PC-3 (cell line): Measurements from ENCODE around the gene ST6GAL1. TPM values are rescaled to one million over a fixed set of nuclear protein-coding genes. Genes with fewer than 3 reads are reported as not detected.

Experiments used
- ATAC-seq: fragments of 200-7000 bp; cut with Tn5 transposase; 2 replicates; pipeline ENCODE4 v1.9.1; 2020; ENCODE audit warnings: mild to moderate bottlenecking, moderate library complexity
- BruUV-seq: library from RNA; stranded (reverse); fragments of 400-500 nt; replicated peaks from 2 replicates; lab custom pipeline; 2021; lab: Mats Ljungman, UMichigan
- CTCF ChIA-PET: fragments of 300-600 bp; sonication (Branson Sonifier 250); formaldehyde crosslinking; loops from one replicate; lab custom pipeline; 2022; ENCODE audit warnings: antibody characterized with exemption; lab: Charles Lee
- POLR2A ChIA-PET: fragments of 300-600 bp; sonication (Branson Sonifier 250); formaldehyde crosslinking; loops from one replicate; lab custom pipeline; 2022; ENCODE audit warnings: antibody characterized with exemption; ENCODE audit not compliant: unreplicated experiment; lab: Charles Lee
- DNase-seq: peaks from one replicate; pipeline ENCODE4 v3.0.0-alpha.2; 2015
- H2AFZ ChIP-seq: fragments of 300-600 bp; sonication (generic); 2 replicates; pipeline ENCODE4 v1.6.0; 2016; ENCODE audit warnings: antibody characterized with exemption, low read length
- H3F3A ChIP-seq: fragments of 300-600 bp; sonication (generic); one replicate; pipeline ENCODE4 v1.6.0; 2017; ENCODE audit warnings: antibody characterized with exemption, low read length, control low read depth, mild to moderate bottlenecking; ENCODE audit not compliant: unreplicated experiment
- H3K27ac ChIP-seq: fragments of 300-600 bp; sonication (generic); 2 replicates; pipeline ENCODE4 v1.5.1; 2016; ENCODE audit warnings: mild to moderate bottlenecking, low read length
- H3K27me3 ChIP-seq: fragments of 300-600 bp; sonication (generic); 2 replicates; pipeline ENCODE4 v1.6.1; 2016; ENCODE audit warnings: low read length, mixed read lengths
- H3K36me3 ChIP-seq: fragments of 300-600 bp; sonication (generic); 2 replicates; pipeline ENCODE4 v1.6.1; 2016; ENCODE audit warnings: low read depth, mixed run types, low read length, mixed read lengths
- H3K4me1 ChIP-seq: fragments of 300-600 bp; sonication (generic); 2 replicates; pipeline ENCODE4 v1.5.1; 2016; ENCODE audit warnings: low read length; ENCODE audit not compliant: insufficient read depth
- H3K4me2 ChIP-seq: fragments of 300-600 bp; sonication (generic); 2 replicates; pipeline ENCODE4 v1.6.0; 2016; ENCODE audit warnings: low read length
- H3K4me3 ChIP-seq: fragments of 300-600 bp; sonication (generic); 2 replicates; pipeline ENCODE4 v1.5.1; 2016; ENCODE audit warnings: mild to moderate bottlenecking, low read length, mixed read lengths
- H3K79me2 ChIP-seq: fragments of 300-600 bp; sonication (generic); 2 replicates; pipeline ENCODE4 v1.6.1; 2017; ENCODE audit warnings: low read length, mixed read lengths
- H3K9ac ChIP-seq: fragments of 300-600 bp; sonication (generic); 2 replicates; pipeline ENCODE4 v1.6.0; 2016; ENCODE audit warnings: mild to moderate bottlenecking, low read length
- H3K9me2 ChIP-seq: fragments of 300-600 bp; sonication (generic); replicated peaks from 2 replicates; pipeline ENCODE4 v1.6.1; 2016; ENCODE audit warnings: mixed run types, low read length, mixed read lengths
- H3K9me3 ChIP-seq: fragments of 300-600 bp; sonication (generic); 2 replicates; pipeline ENCODE4 v1.6.1; 2016; ENCODE audit warnings: low read length, mixed read lengths
- H4K20me1 ChIP-seq: fragments of 300-600 bp; sonication (generic); 2 replicates; pipeline ENCODE4 v1.6.1; 2016; ENCODE audit warnings: low read length, mixed read lengths
- EZH2 ChIP-seq: fragments of 300-600 bp; sonication (generic); IDR thresholded peaks from one replicate; pipeline ENCODE4 v1.6.1; 2017; ENCODE audit warnings: antibody characterized with exemption, mild to moderate bottlenecking, low read length; ENCODE audit not compliant: unreplicated experiment
- EZH2phosphoT487 ChIP-seq: fragments of 300-600 bp; sonication (generic); IDR thresholded peaks from 2 replicates; pipeline ENCODE4 v1.6.1; 2018; ENCODE audit warnings: mild to moderate bottlenecking, antibody characterized with exemption, low read length, borderline replicate concordance
- intact Hi-C: fragments of 100-400 bp; cut with micrococcal nuclease; formaldehyde crosslinking; loops from 2 replicates; pipeline ENCODE4 v1.9.0; 2023
- total RNA-seq: library from RNA; depleted of rRNA; stranded (reverse); fragments of >200 nt; gene quantifications from 2 replicates; pipeline ENCODE4 v1.2.3, GENCODE V29; 2014
- TF ChIP-seq, protein P1 (sequence below): fragments of 300-600 bp; sonication (generic); conservative IDR thresholded peaks from 2 replicates; pipeline ENCODE4 v1.5.1; 2017; ENCODE audit warnings: antibody characterized with exemption, low read depth, mild to moderate bottlenecking, low read length

ST6GAL1 gene
- total RNA-seq, 1 experiment from 2014 or later: 9.4 TPM

DNA sequence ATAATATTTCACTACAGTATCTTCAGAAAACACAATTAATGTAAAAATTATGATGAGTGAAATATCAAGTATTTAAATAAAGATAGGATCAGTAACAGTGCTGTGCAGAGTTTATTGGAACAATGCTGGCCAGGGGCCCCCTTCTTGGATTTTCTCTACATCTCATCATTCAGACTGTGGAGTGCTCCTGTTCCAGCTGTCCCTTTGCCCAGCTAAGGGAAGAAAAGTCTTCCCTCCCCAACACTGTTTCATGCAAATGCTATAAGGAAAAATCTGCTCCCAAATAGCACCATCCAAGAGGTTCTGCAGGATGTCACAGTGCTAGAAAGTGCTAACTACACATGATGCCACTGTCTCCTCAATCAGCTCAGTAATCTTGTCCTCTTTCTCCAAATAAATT is 144.5 kb downstream of the ST6GAL1 start:
- TF ChIP-seq EZH2: no peak
- TF ChIP-seq, protein P1, sequence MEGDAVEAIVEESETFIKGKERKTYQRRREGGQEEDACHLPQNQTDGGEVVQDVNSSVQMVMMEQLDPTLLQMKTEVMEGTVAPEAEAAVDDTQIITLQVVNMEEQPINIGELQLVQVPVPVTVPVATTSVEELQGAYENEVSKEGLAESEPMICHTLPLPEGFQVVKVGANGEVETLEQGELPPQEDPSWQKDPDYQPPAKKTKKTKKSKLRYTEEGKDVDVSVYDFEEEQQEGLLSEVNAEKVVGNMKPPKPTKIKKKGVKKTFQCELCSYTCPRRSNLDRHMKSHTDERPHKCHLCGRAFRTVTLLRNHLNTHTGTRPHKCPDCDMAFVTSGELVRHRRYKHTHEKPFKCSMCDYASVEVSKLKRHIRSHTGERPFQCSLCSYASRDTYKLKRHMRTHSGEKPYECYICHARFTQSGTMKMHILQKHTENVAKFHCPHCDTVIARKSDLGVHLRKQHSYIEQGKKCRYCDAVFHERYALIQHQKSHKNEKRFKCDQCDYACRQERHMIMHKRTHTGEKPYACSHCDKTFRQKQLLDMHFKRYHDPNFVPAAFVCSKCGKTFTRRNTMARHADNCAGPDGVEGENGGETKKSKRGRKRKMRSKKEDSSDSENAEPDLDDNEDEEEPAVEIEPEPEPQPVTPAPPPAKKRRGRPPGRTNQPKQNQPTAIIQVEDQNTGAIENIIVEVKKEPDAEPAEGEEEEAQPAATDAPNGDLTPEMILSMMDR: no peak
- no peak for TF ChIP-seq EZH2phosphoT487
- no peaks in the 10 kb centered on the region for H3K36me3 ChIP-seq
- ChIA-PET POLR2A (no interaction called here), CTCF (no interaction called here)
- no peak overlapping the region for H3K4me2 ChIP-seq
- H3K4me1 ChIP-seq: no peaks in the 10 kb centered on the region
- H3K4me3 ChIP-seq: no peak overlapping the region
- no TSS peak for BruUV-seq
- H3K9me3 ChIP-seq: no peaks in the 10 kb centered on the region
- no peak overlapping the region for H2AFZ ChIP-seq
- no peaks in the 10 kb centered on the region for H3F3A ChIP-seq
- no peaks in the 10 kb centered on the region for H4K20me1 ChIP-seq
- no peaks in the 10 kb centered on the region for H3K9me2 ChIP-seq
- no peak overlapping the region for H3K9ac ChIP-seq
- no peak for ATAC-seq
- intact Hi-C loops: no loop called here
- H3K27me3 ChIP-seq: no peaks in the 10 kb centered on the region
- H3K79me2 ChIP-seq: no peaks in the 10 kb centered on the region
- DNase-seq: no peak
- H3K27ac ChIP-seq: no peak overlapping the region

DNA sequence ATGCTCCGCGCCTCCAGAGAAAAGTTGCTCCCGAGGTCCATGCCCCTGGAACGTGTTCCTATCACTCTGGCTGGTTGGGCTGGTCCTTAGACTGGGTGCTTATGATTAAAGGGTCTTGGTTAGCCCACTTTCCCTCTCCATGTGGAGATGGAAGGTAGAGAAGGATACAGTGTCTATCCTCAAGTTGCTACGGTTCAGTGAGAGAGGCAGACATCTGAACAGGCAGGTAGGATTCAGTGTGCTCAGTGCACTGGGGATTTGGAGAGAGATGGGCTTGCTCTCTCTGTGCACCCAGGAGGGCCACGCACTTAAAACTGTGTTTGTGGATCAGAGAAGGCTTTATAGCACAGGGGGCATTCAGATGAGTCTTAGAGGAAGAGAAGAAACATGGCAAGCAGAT is 146.0 kb downstream of the ST6GAL1 start:
- H4K20me1 ChIP-seq: no peaks in the 10 kb centered on the region
- no peaks in the 10 kb centered on the region for H3K27me3 ChIP-seq
- H3K9ac ChIP-seq: no peak overlapping the region
- H3F3A ChIP-seq: no peaks in the 10 kb centered on the region
- DNase-seq (no peak), ATAC-seq (no peak)
- BruUV-seq: no TSS peak
- no peaks in the 10 kb centered on the region for H3K79me2 ChIP-seq
- POLR2A ChIA-PET: no interaction called here
- H3K9me2 ChIP-seq: no peaks in the 10 kb centered on the region
- CTCF ChIA-PET: no interaction called here
- no peak overlapping the region for H3K27ac ChIP-seq
- no peaks in the 10 kb centered on the region for H3K9me3 ChIP-seq
- H3K4me1 ChIP-seq: no peaks in the 10 kb centered on the region
- no peaks in the 10 kb centered on the region for H3K36me3 ChIP-seq
- no peak overlapping the region for H2AFZ ChIP-seq
- TF ChIP-seq EZH2phosphoT487: no peak
- TF ChIP-seq, protein P1: no peak
- TF ChIP-seq EZH2: no peak
- no peak overlapping the region for H3K4me3 ChIP-seq
- intact Hi-C loops: no loop called here
- no peak overlapping the region for H3K4me2 ChIP-seq

DNA sequence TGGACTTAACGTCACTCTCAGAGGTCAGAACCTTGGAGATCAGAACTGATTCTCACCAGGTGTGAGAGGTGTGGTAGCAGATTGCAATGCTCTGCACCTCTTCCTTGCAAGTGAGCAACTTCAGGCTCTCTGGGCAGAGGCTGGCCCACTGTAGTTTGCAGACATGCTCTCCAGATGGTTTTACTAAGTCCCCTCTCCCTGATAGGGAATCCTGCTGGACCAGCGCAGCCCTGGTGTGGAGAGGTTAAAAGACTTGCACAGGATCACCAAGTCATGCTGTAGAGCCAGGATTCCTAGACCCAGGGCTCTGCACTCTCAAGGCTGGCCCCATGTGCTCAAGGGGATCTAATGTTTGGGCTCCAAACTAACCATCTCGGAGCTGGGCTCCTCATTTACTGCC is 146.8 kb downstream of the ST6GAL1 start:
- Histone ChIP-seq H3K36me3 (no peaks in the 10 kb centered on the region), H3K4me2 (no peak overlapping the region), H4K20me1 (no peaks in the 10 kb centered on the region), H3K9ac (no peak overlapping the region), H3K27ac (no peak overlapping the region), H3K9me2 (no peaks in the 10 kb centered on the region), H3K27me3 (no peaks in the 10 kb centered on the region), H2AFZ (no peak overlapping the region), H3K4me3 (no peak overlapping the region), H3K79me2 (no peaks in the 10 kb centered on the region), H3K4me1 (no peaks in the 10 kb centered on the region), H3K9me3 (no peaks in the 10 kb centered on the region), H3F3A (no peaks in the 10 kb centered on the region)
- DNase-seq (no peak), ATAC-seq (no peak)
- CTCF ChIA-PET: no interaction called here
- intact Hi-C loops: no loop called here
- BruUV-seq: no TSS peak
- TF ChIP-seq EZH2phosphoT487 (no peak), EZH2 (no peak)
- TF ChIP-seq, protein P1: no peak
- POLR2A ChIA-PET: no interaction called here
